Loucy (cell line): ENCODE data around the gene GEMIN5.

ENCODE experiments used
- H2AFZ ChIP-seq: fragments of 200-600 bp; sonication (generic); 2 replicates; pipeline ENCODE4 v1.6.0; 2016; ENCODE audit warnings: antibody characterized with exemption, mild to moderate bottlenecking, low read length, moderate library complexity
- H3F3A ChIP-seq: fragments of 200-600 bp; 2 replicates; pipeline ENCODE4 v1.6.0; 2016; ENCODE audit warnings: antibody characterized with exemption, low read depth, mild to moderate bottlenecking
- H3K27me3 ChIP-seq: fragments of 200-600 bp; sonication (generic); 2 replicates; pipeline ENCODE4 v1.6.1; 2014; ENCODE audit warnings: low read length, mild to moderate bottlenecking; ENCODE audit not compliant: insufficient read depth, poor library complexity, severe bottlenecking
- H3K36me3 ChIP-seq: fragments of 200-600 bp; sonication (generic); 2 replicates; pipeline ENCODE4 v1.6.1; 2016; ENCODE audit warnings: low read length; ENCODE audit not compliant: insufficient read depth
- H3K4me1 ChIP-seq: fragments of 200-600 bp; sonication (generic); 2 replicates; pipeline ENCODE4 v1.5.1; 2014; ENCODE audit warnings: low read length, mild to moderate bottlenecking; ENCODE audit not compliant: insufficient read depth, poor library complexity, severe bottlenecking
- H3K4me2 ChIP-seq: fragments of 200-600 bp; sonication (generic); 2 replicates; pipeline ENCODE4 v1.6.0; 2014; ENCODE audit warnings: antibody characterized with exemption, low read length, low read depth, mild to moderate bottlenecking; ENCODE audit not compliant: poor library complexity, severe bottlenecking
- H3K4me3 ChIP-seq: fragments of 200-600 bp; sonication (generic); 2 replicates; pipeline ENCODE4 v1.5.1; 2014; ENCODE audit warnings: low read length, mild to moderate bottlenecking, mixed read lengths; ENCODE audit not compliant: poor library complexity, severe bottlenecking
- H3K79me2 ChIP-seq: fragments of 200-600 bp; sonication (generic); 2 replicates; pipeline ENCODE4 v1.6.1; 2014; ENCODE audit warnings: low read length; ENCODE audit not compliant: insufficient read depth
- H3K9ac ChIP-seq: fragments of 200-600 bp; sonication (generic); 2 replicates; pipeline ENCODE4 v1.6.0; 2014; ENCODE audit warnings: mild to moderate bottlenecking, low read depth, low read length, moderate library complexity; ENCODE audit not compliant: poor library complexity, severe bottlenecking
- H3K9me2 ChIP-seq: fragments of 200-600 bp; sonication (generic); replicated peaks from 2 replicates; pipeline ENCODE4 v1.6.1; 2016; ENCODE audit warnings: low read depth, low read length, mixed read lengths
- H3K9me3 ChIP-seq: fragments of 200-600 bp; sonication (generic); 2 replicates; pipeline ENCODE4 v1.6.1; 2014; ENCODE audit warnings: mild to moderate bottlenecking, antibody characterized with exemption, low read length, low read depth; ENCODE audit not compliant: insufficient read depth
- H4K20me1 ChIP-seq: fragments of 200-600 bp; sonication (generic); 2 replicates; pipeline ENCODE4 v1.6.0; 2014; ENCODE audit warnings: antibody characterized with exemption, low read length, mild to moderate bottlenecking; ENCODE audit not compliant: insufficient read depth, poor library complexity, severe bottlenecking
- EZH2phosphoT487 ChIP-seq: fragments of 200-600 bp; IDR thresholded peaks from 2 replicates; pipeline ENCODE4 v1.6.1; 2018; ENCODE audit warnings: antibody characterized with exemption, mild to moderate bottlenecking, moderate library complexity, borderline replicate concordance
- TF ChIP-seq, protein P1 (sequence below): fragments of 200-600 bp; sonication (generic); conservative IDR thresholded peaks from 2 replicates; pipeline ENCODE4 v1.5.1; 2014; ENCODE audit warnings: mild to moderate bottlenecking, antibody characterized with exemption, low read length

Gene GEMIN5

GRCh38 chr5:154901913-154902312 lies 36.1 kb downstream of the GEMIN5 start:
- H3K36me3 ChIP-seq = peaks cover 29% of the 10 kb centered on the region; the same call in 1 of the 2 replicates
- H3K4me2 ChIP-seq = no peak overlapping the region
- no peaks in the 10 kb centered on the region for H4K20me1 ChIP-seq
- H3K4me1 ChIP-seq = no peaks in the 10 kb centered on the region
- H2AFZ ChIP-seq = no peak overlapping the region
- no peaks in the 10 kb centered on the region for H3F3A ChIP-seq
- no peaks in the 10 kb centered on the region for H3K9me2 ChIP-seq
- H3K9ac ChIP-seq = no peak overlapping the region
- H3K4me3 ChIP-seq = no peak overlapping the region
- TF ChIP-seq, protein P1, sequence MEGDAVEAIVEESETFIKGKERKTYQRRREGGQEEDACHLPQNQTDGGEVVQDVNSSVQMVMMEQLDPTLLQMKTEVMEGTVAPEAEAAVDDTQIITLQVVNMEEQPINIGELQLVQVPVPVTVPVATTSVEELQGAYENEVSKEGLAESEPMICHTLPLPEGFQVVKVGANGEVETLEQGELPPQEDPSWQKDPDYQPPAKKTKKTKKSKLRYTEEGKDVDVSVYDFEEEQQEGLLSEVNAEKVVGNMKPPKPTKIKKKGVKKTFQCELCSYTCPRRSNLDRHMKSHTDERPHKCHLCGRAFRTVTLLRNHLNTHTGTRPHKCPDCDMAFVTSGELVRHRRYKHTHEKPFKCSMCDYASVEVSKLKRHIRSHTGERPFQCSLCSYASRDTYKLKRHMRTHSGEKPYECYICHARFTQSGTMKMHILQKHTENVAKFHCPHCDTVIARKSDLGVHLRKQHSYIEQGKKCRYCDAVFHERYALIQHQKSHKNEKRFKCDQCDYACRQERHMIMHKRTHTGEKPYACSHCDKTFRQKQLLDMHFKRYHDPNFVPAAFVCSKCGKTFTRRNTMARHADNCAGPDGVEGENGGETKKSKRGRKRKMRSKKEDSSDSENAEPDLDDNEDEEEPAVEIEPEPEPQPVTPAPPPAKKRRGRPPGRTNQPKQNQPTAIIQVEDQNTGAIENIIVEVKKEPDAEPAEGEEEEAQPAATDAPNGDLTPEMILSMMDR = no peak
- TF ChIP-seq EZH2phosphoT487 = no peak
- H3K9me3 ChIP-seq = no peaks in the 10 kb centered on the region
- no peaks in the 10 kb centered on the region for H3K79me2 ChIP-seq
- H3K27me3 ChIP-seq = no peaks in the 10 kb centered on the region

DNA sequence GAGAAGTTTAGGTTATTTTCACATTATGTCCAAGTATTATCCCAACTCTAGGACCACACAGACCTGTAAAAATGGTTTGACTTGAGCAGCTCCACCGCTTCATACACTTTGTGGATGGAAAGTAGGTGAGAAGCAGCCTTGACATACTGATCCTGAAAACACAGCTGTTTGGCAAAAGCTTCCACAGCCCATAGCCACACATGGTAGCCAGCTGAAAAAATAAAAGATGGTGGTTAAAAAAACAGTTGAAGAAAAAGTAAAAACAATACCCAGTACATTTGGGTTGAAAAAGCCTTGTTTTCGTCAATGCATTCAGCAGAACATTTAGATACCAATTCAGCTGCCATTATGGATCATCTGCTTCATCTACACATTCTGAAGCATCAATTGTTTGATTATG lies 36.7 kb downstream of the GEMIN5 start:
- H3K27me3 ChIP-seq = no peaks in the 10 kb centered on the region
- no peak overlapping the region for H3K4me3 ChIP-seq
- peaks cover 26% of the 10 kb centered on the region; the same call in 1 of the 2 replicates for H3K36me3 ChIP-seq
- TF ChIP-seq EZH2phosphoT487 = no peak
- TF ChIP-seq, protein P1 = no peak
- no peak overlapping the region for H3K4me2 ChIP-seq
- H2AFZ ChIP-seq = no peak overlapping the region
- no peaks in the 10 kb centered on the region for H3F3A ChIP-seq
- H3K79me2 ChIP-seq = no peaks in the 10 kb centered on the region
- no peaks in the 10 kb centered on the region for H3K9me3 ChIP-seq
- no peaks in the 10 kb centered on the region for H4K20me1 ChIP-seq
- no peaks in the 10 kb centered on the region for H3K4me1 ChIP-seq
- H3K9me2 ChIP-seq = no peaks in the 10 kb centered on the region
- no peak overlapping the region for H3K9ac ChIP-seq

- H3K9me3 ChIP-seq = no peaks in the 10 kb centered on the region
- H3F3A ChIP-seq = no peaks in the 10 kb centered on the region
- no peaks in the 10 kb centered on the region for H4K20me1 ChIP-seq
- H2AFZ ChIP-seq = no peak overlapping the region
- no peak overlapping the region for H3K9ac ChIP-seq
- no peaks in the 10 kb centered on the region for H3K9me2 ChIP-seq
- no peak overlapping the region for H3K4me3 ChIP-seq
- H3K4me2 ChIP-seq = no peak overlapping the region
- H3K36me3 ChIP-seq = peaks cover 26% of the 10 kb centered on the region; the same call in 1 of the 2 replicates
- H3K79me2 ChIP-seq = no peaks in the 10 kb centered on the region
- no peaks in the 10 kb centered on the region for H3K27me3 ChIP-seq
- TF ChIP-seq, protein P1 = no peak
- no peak for TF ChIP-seq EZH2phosphoT487
- H3K4me1 ChIP-seq = no peaks in the 10 kb centered on the region
Measured at GRCh38 chr5:154900066-154900465, 37.9 kb downstream of the GEMIN5 start.
